Lower leg skin (tissue), 3 donors: ENCODE data around the gene PSMA1.

Experiments
- POLR2A ChIP-seq, 2 donors: fragments of 450-650 bp; IDR thresholded peaks; one replicate each; pipeline ENCODE4 v1.6.1; 2016 to 2017; ENCODE audit warnings: antibody characterized with exemption in 2 of 2, mild to moderate bottlenecking in 1 of 2, moderate library complexity in 1 of 2
- TF ChIP-seq, protein P1 (sequence below), 3 donors: fragments of 450-650 bp; IDR thresholded peaks; one replicate each; pipeline ENCODE4 v1.5.1; 2016; ENCODE audit warnings: antibody characterized with exemption in 3 of 3, mild to moderate bottlenecking in 3 of 3, moderate library complexity in 2 of 3

DNA sequence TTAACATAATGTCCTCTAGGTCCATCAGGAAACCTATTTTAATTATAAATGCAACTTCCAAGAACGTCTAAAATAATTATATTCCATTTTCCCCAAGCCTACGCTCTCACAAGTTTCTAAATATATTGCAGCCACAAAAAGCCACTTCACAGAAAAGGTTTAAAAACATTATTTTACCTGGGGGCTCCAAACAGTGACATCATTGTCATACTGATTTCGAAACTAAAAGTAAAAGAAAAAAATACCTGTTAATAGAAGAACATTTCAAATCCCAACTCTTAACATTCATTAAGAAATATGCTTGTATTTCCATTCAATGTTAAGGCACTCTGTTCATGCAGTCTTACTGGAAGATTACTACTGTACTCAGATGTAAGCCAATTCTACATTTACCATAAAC is 1.4 kb downstream of the PSMA1 start:
- TF ChIP-seq, protein P1, sequence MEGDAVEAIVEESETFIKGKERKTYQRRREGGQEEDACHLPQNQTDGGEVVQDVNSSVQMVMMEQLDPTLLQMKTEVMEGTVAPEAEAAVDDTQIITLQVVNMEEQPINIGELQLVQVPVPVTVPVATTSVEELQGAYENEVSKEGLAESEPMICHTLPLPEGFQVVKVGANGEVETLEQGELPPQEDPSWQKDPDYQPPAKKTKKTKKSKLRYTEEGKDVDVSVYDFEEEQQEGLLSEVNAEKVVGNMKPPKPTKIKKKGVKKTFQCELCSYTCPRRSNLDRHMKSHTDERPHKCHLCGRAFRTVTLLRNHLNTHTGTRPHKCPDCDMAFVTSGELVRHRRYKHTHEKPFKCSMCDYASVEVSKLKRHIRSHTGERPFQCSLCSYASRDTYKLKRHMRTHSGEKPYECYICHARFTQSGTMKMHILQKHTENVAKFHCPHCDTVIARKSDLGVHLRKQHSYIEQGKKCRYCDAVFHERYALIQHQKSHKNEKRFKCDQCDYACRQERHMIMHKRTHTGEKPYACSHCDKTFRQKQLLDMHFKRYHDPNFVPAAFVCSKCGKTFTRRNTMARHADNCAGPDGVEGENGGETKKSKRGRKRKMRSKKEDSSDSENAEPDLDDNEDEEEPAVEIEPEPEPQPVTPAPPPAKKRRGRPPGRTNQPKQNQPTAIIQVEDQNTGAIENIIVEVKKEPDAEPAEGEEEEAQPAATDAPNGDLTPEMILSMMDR (IDR thresholded peaks at IDR 0.05), result no peak
- no peak for TF ChIP-seq POLR2A (IDR thresholded peaks at IDR 0.05)
